ENCODE measurements around the gene AKR1C2. TPM values are rescaled to one million over a fixed set of nuclear protein-coding genes. Genes with fewer than 3 reads are reported as not detected.
"Not testable (repeated sequence)": the region's sequence is repeated elsewhere in the genome, so short reads cannot be mapped to it uniquely, and the experiment has no call there.

AKR1C2 gene
- total and polyA plus RNA-seq, 10 of the 15 experiments (the other 5 are each of a cell fraction or from before 2014, with no cell fraction given): 0.31 to 0.44 (median 0.36) TPM; not detected in 7

DNA sequence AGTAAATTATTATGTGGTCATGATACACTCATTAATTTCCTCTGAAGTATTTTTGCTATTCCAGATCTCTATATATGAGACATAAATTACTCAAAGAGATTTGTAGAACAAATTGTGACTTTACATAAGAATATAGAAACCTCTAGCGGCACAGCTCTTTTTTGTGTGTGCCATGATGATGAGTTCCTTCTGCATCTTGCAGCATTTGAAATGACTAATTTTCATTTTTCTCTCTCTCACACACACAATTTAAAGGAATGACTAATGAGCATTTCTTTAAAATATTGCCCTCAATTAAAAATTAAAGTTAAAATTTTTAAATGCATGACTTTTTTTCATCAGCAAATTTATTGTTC is 351 bp upstream of the AKR1C2 start:
- H3K9ac ChIP-seq (ENCODE audit: control insufficient read depth, insufficient read depth, low read length); BruUV-seq (replicated peaks); H3K4me3 ChIP-seq; H3K9me3 ChIP-seq (replicated peaks; ENCODE audit: control insufficient read depth, insufficient read depth, low read length); H3K27me3 ChIP-seq (replicated peaks in 1 of 2; ENCODE audit: control insufficient read depth in 2 of 2, insufficient read depth in 2 of 2, low read length in 1 of 2); H3K4me2 ChIP-seq (ENCODE audit: control insufficient read depth, insufficient read depth); H2AFZ ChIP-seq (ENCODE audit: control insufficient read depth, low read depth, low read length); POLR2A ChIA-PET; H3K4me1 ChIP-seq (ENCODE audit: control insufficient read depth, insufficient read depth, low read length); H3K79me2 ChIP-seq (ENCODE audit: control insufficient read depth, insufficient read depth, low read length); FAIRE-seq; DNase-seq (ENCODE audit: low read depth, low spot score); RAD21 ChIA-PET (ENCODE audit: unreplicated experiment); H3K27ac ChIP-seq (ENCODE audit: control insufficient read depth, insufficient read depth); in situ Hi-C loops (cut with MboI); ATAC-seq; CTCF ChIA-PET; H3K36me3 ChIP-seq (ENCODE audit: control insufficient read depth in 2 of 2, insufficient read depth in 2 of 2, low read length in 1 of 2); H4K20me1 ChIP-seq (ENCODE audit: control insufficient read depth, insufficient read depth); SMC1A ChIA-PET (ENCODE audit: uncharacterized antibody, unreplicated experiment); intact Hi-C loops (cut with micrococcal nuclease; ENCODE audit: unreplicated experiment): not testable (repeated sequence)
- 0% methylated on average over 1 of the region's 1 CpG for WGBS (ENCODE audit: insufficient coverage, insufficient replicate concordance, low lambda C conversion rate, missing lambda C conversion rate)

DNA sequence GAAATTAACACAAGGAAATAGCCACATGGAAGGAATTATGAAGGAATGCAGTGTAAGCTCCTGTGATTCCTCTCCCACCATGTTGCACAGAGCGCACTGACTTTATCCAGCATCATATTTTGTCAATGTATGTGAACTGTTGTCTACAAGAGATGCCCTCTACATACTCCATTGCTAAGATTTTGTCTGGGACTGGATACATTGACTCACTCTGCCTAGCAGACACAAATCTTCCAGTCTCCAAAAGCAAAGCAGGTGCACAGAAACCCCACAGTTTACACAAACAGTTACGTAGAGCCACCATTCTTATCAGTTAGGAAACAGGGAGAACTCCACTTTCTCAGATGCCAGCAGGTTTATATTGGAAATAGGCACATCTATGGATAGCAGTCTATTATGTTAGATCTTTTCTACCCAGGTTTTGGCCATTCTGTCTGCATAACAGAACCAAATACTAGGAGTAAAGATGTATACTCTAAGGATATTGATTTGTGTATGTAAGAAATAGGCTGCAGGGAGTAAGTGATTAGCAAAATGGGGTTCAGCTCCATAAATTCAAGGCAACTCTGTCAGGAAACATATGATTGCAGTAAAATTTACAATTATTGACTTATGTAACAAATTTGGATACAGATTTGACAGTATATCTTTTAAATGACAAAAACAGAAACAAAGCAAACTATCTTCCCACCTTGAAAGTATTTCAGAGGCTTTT is 1.5 kb downstream of the AKR1C2 start:
- in situ Hi-C loops (cut with MboI): no loop called here
- Histone ChIP-seq H3K4me3 (no peak overlapping the region), H3K27me3 (replicated peaks in 1 of 2; ENCODE audit: control insufficient read depth in 2 of 2, insufficient read depth in 2 of 2, low read length in 1 of 2) (no peaks in the 10 kb centered on the region), H3K9me3 (replicated peaks; ENCODE audit: control insufficient read depth, insufficient read depth, low read length) (no peaks in the 10 kb centered on the region), H3K4me1 (ENCODE audit: control insufficient read depth, insufficient read depth, low read length) (no peaks in the 10 kb centered on the region), H2AFZ (ENCODE audit: control insufficient read depth, low read depth, low read length) (no peak overlapping the region), H3K27ac (ENCODE audit: control insufficient read depth, insufficient read depth) (no peak overlapping the region), H3K36me3 (ENCODE audit: control insufficient read depth in 2 of 2, insufficient read depth in 2 of 2, low read length in 1 of 2) (no peaks in the 10 kb centered on the region), H3K79me2 (ENCODE audit: control insufficient read depth, insufficient read depth, low read length) (no peaks in the 10 kb centered on the region), H3K4me2 (ENCODE audit: control insufficient read depth, insufficient read depth) (no peak overlapping the region), H3K9ac (ENCODE audit: control insufficient read depth, insufficient read depth, low read length) (no peak overlapping the region), H4K20me1 (ENCODE audit: control insufficient read depth, insufficient read depth) (no peaks in the 10 kb centered on the region)
- RAD21 ChIA-PET (ENCODE audit: unreplicated experiment): no interaction called here
- intact Hi-C loops (cut with micrococcal nuclease; ENCODE audit: unreplicated experiment): no loop called here
- no peak for FAIRE-seq
- ATAC-seq: no peak
- CTCF ChIA-PET: no interaction called here
- WGBS (ENCODE audit: insufficient coverage, insufficient replicate concordance, low lambda C conversion rate, missing lambda C conversion rate): 66% methylated on average over 2 of the region's 2 CpGs
- SMC1A ChIA-PET (ENCODE audit: uncharacterized antibody, unreplicated experiment): interaction anchor here (0.6 kb wide), 1 partner anchor 220 kb away, joined by 3 read pairs; no protein-coding TSS in a partner anchor
- DNase-seq (ENCODE audit: low read depth, low spot score): no peak
- no TSS peak for BruUV-seq (replicated peaks)
- POLR2A ChIA-PET: no interaction called here
- TF ChIP-seq, protein P1, sequence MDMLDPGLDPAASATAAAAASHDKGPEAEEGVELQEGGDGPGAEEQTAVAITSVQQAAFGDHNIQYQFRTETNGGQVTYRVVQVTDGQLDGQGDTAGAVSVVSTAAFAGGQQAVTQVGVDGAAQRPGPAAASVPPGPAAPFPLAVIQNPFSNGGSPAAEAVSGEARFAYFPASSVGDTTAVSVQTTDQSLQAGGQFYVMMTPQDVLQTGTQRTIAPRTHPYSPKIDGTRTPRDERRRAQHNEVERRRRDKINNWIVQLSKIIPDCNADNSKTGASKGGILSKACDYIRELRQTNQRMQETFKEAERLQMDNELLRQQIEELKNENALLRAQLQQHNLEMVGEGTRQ (IDR thresholded peaks at IDR 0.05; ENCODE audit: borderline replicate concordance, low read depth, low read length): no peak
- no peak for TF ChIP-seq GATAD2B (conservative IDR thresholded peaks at IDR 0.05; ENCODE audit: low read depth)
- no peak for TF ChIP-seq SPI1 (IDR thresholded peaks at IDR 0.05; ENCODE audit: borderline replicate concordance, insufficient read depth, low read depth, low read length)
- TF ChIP-seq JUND (IDR thresholded peaks at IDR 0.05; ENCODE audit: low read depth, low read length): no peak
- TF ChIP-seq, protein P2, sequence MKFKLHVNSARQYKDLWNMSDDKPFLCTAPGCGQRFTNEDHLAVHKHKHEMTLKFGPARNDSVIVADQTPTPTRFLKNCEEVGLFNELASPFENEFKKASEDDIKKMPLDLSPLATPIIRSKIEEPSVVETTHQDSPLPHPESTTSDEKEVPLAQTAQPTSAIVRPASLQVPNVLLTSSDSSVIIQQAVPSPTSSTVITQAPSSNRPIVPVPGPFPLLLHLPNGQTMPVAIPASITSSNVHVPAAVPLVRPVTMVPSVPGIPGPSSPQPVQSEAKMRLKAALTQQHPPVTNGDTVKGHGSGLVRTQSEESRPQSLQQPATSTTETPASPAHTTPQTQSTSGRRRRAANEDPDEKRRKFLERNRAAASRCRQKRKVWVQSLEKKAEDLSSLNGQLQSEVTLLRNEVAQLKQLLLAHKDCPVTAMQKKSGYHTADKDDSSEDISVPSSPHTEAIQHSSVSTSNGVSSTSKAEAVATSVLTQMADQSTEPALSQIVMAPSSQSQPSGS (IDR thresholded peaks at IDR 0.05; ENCODE audit: low read length): no peak
- TF ChIP-seq NFXL1 (IDR thresholded peaks at IDR 0.05; ENCODE audit: borderline replicate concordance): no peak
- TF ChIP-seq GABPA (IDR thresholded peaks at IDR 0.05; ENCODE audit: low read depth): no peak
- no peak for TF ChIP-seq YY1 (IDR thresholded peaks at IDR 0.05; ENCODE audit: low read depth, low read length)
- no peak for TF ChIP-seq HCFC1 (IDR thresholded peaks at IDR 0.05; ENCODE audit: low read length)
- TF ChIP-seq SMARCA5 (IDR thresholded peaks at IDR 0.05): no peak
- no peak for TF ChIP-seq BACH1 (IDR thresholded peaks at IDR 0.05; ENCODE audit: borderline replicate concordance)
- TF ChIP-seq, protein P3, sequence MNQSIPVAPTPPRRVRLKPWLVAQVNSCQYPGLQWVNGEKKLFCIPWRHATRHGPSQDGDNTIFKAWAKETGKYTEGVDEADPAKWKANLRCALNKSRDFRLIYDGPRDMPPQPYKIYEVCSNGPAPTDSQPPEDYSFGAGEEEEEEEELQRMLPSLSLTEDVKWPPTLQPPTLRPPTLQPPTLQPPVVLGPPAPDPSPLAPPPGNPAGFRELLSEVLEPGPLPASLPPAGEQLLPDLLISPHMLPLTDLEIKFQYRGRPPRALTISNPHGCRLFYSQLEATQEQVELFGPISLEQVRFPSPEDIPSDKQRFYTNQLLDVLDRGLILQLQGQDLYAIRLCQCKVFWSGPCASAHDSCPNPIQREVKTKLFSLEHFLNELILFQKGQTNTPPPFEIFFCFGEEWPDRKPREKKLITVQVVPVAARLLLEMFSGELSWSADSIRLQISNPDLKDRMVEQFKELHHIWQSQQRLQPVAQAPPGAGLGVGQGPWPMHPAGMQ (IDR thresholded peaks at IDR 0.05; ENCODE audit: borderline replicate concordance): no peak
- TF ChIP-seq, protein P4, sequence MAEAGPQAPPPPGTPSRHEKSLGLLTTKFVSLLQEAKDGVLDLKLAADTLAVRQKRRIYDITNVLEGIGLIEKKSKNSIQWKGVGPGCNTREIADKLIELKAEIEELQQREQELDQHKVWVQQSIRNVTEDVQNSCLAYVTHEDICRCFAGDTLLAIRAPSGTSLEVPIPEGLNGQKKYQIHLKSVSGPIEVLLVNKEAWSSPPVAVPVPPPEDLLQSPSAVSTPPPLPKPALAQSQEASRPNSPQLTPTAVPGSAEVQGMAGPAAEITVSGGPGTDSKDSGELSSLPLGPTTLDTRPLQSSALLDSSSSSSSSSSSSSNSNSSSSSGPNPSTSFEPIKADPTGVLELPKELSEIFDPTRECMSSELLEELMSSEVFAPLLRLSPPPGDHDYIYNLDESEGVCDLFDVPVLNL (IDR thresholded peaks at IDR 0.05; ENCODE audit: low read depth, low read length): no peak
- TF ChIP-seq ZBED1 (IDR thresholded peaks at IDR 0.05; ENCODE audit: borderline replicate concordance): no peak

All from GM12878 (cell line).